ENCODE data around the gene ZNF575. TPM values are rescaled to one million over a fixed set of nuclear protein-coding genes. Genes with fewer than 3 reads are reported as not detected.

Gene ZNF575
- total RNA-seq, 1 donor from 2014 or later: 1.8 TPM

DNA sequence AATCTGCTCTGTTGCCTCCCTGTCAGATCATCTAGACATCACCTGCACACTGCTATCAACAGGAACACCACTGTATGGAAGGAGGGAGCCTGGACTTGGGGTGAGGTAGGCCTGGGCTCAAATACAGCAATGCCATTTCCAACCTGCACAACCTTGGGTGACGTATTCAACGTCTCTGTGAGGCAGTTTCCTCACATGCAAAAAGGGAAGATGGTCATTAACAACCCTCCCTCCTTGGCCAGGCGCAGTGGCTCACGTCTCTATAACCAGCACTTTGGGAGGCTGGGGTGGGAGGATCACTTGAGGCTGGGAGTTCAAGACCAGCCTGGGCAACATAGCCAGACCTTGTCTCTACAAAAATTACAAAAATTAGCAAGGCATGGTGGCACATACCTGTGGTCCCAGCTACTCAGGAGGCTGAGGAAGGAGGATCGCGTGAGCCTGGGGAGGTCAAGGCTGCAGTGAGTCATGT, 29.3 kb downstream of the ZNF575 start:
- no peaks in the 10 kb centered on the region for H3K9me3 Mint-ChIP-seq
- no peaks in the 10 kb centered on the region for H3K27me3 Mint-ChIP-seq
- no peak overlapping the region for H3K27ac Mint-ChIP-seq

DNA sequence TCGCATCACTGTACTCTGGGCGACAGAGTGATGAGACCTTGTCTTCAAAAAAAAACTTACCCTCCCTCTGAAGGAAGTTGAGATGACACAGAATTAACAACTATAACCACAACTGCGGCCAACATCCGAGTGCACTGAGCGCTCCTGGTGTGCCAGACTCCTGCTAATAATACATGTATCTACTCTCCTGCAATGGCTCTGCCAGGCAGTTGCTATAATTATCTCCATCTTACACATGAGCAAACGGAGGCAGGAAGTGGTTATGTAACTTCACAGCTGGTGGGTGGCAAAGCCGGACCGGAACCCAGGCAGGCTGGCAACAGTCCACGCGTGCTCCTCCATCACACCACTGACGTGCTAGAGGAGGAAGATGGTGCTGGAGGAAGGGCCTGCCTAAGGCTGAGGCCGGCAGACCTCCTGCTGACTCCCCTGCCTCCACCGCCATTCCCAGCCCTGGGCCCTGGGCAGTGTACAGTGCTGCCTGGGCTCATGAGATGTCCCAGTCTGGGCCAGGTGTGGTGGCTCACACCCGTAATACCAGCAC, 29.8 kb downstream of the ZNF575 start:
- no peak for DNase-seq (ENCODE audit: extremely low spot score, unreplicated experiment)
- Mint-ChIP-seq H3K36me3 (peaks cover 12% of the 10 kb centered on the region), H3K9me3 (no peaks in the 10 kb centered on the region), H3K4me1 (ENCODE audit: unreplicated experiment) (no peaks in the 10 kb centered on the region), H3K4me3 (no peak overlapping the region), H3K27me3 (no peaks in the 10 kb centered on the region), H3K27ac (no peak overlapping the region)
- TF ChIP-seq, protein P1, sequence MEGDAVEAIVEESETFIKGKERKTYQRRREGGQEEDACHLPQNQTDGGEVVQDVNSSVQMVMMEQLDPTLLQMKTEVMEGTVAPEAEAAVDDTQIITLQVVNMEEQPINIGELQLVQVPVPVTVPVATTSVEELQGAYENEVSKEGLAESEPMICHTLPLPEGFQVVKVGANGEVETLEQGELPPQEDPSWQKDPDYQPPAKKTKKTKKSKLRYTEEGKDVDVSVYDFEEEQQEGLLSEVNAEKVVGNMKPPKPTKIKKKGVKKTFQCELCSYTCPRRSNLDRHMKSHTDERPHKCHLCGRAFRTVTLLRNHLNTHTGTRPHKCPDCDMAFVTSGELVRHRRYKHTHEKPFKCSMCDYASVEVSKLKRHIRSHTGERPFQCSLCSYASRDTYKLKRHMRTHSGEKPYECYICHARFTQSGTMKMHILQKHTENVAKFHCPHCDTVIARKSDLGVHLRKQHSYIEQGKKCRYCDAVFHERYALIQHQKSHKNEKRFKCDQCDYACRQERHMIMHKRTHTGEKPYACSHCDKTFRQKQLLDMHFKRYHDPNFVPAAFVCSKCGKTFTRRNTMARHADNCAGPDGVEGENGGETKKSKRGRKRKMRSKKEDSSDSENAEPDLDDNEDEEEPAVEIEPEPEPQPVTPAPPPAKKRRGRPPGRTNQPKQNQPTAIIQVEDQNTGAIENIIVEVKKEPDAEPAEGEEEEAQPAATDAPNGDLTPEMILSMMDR (conservative IDR thresholded peaks at IDR 0.05): no peak

More for the DNA sequence above, 29.3 kb downstream of the ZNF575 start:
- Mint-ChIP-seq H3K4me1 (ENCODE audit: unreplicated experiment) (no peaks in the 10 kb centered on the region), H3K36me3 (peaks cover 12% of the 10 kb centered on the region), H3K4me3 (no peak overlapping the region)
- TF ChIP-seq, protein P1 (conservative IDR thresholded peaks at IDR 0.05): no peak
- DNase-seq (ENCODE audit: extremely low spot score, unreplicated experiment): no peak

- H3K9me3 Mint-ChIP-seq: no peaks in the 10 kb centered on the region
- TF ChIP-seq, protein P1 (conservative IDR thresholded peaks at IDR 0.05): no peak
- H3K27me3 Mint-ChIP-seq: no peaks in the 10 kb centered on the region
- H3K27ac Mint-ChIP-seq: no peak overlapping the region
- peaks cover 12% of the 10 kb centered on the region for H3K36me3 Mint-ChIP-seq
- H3K4me1 Mint-ChIP-seq (ENCODE audit: unreplicated experiment): no peaks in the 10 kb centered on the region
- no peak overlapping the region for H3K4me3 Mint-ChIP-seq
- no peak for DNase-seq (ENCODE audit: extremely low spot score, unreplicated experiment)
These were observed 30.9 kb downstream of the ZNF575 start for GRCh38 chr19:43563816-43564457.

DNA sequence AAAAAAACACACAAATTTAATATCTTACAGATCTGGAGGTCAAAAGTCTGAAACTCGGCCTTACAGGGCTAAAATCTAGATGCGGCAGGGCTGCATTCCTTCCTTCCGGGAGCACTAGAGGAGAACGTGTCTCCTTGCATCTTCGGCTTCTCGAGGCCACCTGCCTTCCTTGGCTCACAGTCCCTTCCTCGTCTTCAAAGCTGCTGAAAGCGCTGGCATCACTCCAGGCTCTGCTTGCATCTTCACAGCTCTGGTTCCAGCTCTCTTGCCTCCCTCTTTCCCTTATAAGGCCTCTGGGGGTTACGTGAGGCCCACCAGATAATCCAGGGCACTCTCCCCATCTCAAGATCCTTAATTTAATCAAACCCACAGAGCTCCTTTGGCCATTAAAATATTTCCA, 31.8 kb downstream of the ZNF575 start:
- Mint-ChIP-seq H3K4me3 (no peak overlapping the region), H3K4me1 (ENCODE audit: unreplicated experiment) (peaks cover 2% of the 10 kb centered on the region), H3K36me3 (peaks cover 13% of the 10 kb centered on the region), H3K27ac (no peak overlapping the region), H3K27me3 (no peaks in the 10 kb centered on the region), H3K9me3 (no peaks in the 10 kb centered on the region)
- TF ChIP-seq, protein P1 (conservative IDR thresholded peaks at IDR 0.05): no peak
- DNase-seq (ENCODE audit: extremely low spot score, unreplicated experiment): no peak

- Mint-ChIP-seq H3K27ac (peak overlapping the region; percentile 43), H3K4me3 (no peak overlapping the region), H3K27me3 (no peaks in the 10 kb centered on the region), H3K36me3 (peaks cover 9% of the 10 kb centered on the region), H3K9me3 (no peaks in the 10 kb centered on the region), H3K4me1 (ENCODE audit: unreplicated experiment) (peaks cover 15% of the 10 kb centered on the region)
- TF ChIP-seq, protein P1 (conservative IDR thresholded peaks at IDR 0.05): no peak
- DNase-seq (ENCODE audit: extremely low spot score, unreplicated experiment): no peak
These were observed 36.7 kb downstream of the ZNF575 start for GRCh38 chr19:43569657-43570056.

Measured in type B pancreatic cell (in vitro differentiated cells).